WI38 (cell line): ENCODE measurements around the gene ANO7.

ENCODE experiments used
- H3K4me3 ChIP-seq: 2 replicates; pipeline ENCODE4 v1.5.1; 2011; ENCODE audit warnings: low read depth, mild to moderate bottlenecking, control low read depth, low read length
- TF ChIP-seq, protein P1 (sequence below): IDR thresholded peaks from 2 replicates; pipeline ENCODE4 v1.5.1; 2012; ENCODE audit warnings: low read depth, mild to moderate bottlenecking, control low read depth, low read length

Gene ANO7

GRCh38 chr2:241151934-241152660 is 36.4 kb upstream of the ANO7 start:
- TF ChIP-seq, protein P1, sequence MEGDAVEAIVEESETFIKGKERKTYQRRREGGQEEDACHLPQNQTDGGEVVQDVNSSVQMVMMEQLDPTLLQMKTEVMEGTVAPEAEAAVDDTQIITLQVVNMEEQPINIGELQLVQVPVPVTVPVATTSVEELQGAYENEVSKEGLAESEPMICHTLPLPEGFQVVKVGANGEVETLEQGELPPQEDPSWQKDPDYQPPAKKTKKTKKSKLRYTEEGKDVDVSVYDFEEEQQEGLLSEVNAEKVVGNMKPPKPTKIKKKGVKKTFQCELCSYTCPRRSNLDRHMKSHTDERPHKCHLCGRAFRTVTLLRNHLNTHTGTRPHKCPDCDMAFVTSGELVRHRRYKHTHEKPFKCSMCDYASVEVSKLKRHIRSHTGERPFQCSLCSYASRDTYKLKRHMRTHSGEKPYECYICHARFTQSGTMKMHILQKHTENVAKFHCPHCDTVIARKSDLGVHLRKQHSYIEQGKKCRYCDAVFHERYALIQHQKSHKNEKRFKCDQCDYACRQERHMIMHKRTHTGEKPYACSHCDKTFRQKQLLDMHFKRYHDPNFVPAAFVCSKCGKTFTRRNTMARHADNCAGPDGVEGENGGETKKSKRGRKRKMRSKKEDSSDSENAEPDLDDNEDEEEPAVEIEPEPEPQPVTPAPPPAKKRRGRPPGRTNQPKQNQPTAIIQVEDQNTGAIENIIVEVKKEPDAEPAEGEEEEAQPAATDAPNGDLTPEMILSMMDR = no peak
- H3K4me3 ChIP-seq = no peak overlapping the region

GRCh38 chr2:241153616-241154015 is 34.9 kb upstream of the ANO7 start:
- TF ChIP-seq, protein P1 = no peak

DNA sequence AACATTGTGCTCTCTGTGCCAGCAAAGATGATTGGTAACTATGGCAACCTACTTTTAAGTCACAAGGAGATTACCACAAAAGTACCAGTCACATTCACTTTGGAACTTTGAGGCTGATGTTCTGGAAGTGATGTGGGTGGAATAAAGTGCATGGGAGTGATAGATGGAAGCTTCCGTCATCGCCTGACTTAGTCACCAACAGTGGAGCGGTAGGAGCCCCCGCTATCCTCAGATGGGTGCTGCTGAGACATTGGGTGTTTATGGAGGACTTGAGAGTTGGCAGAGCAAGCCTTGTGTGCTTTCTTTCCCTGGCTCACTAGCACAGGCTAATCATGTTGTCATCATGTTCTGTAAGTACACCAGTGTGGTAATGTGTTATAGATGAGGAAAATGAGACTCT is 33.6 kb upstream of the ANO7 start:
- H3K4me3 ChIP-seq = no peak overlapping the region
- TF ChIP-seq, protein P1 = no peak

More at GRCh38 chr2:241153616-241154015, 34.9 kb upstream of the ANO7 start:
- no peak overlapping the region for H3K4me3 ChIP-seq

DNA sequence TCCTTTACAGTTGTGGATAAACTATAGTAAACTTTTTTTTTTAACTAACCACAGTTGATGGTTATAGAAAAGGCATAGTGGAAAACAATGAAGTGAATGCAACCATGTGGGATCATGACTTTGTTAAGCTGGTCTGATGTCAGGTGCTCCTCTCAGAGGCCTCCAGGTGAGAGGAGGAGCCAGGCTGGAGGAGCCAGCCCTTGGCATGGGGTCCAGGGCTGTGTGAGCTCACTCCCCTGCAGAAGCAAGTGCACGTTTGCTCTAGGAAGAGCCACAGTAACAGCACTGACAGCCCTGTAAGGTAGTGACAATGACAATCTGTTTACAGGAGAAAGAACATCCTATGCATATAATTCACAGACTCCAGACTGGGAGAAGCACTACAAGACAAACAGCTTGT is 32.5 kb upstream of the ANO7 start:
- H3K4me3 ChIP-seq = no peak overlapping the region
- TF ChIP-seq, protein P1 = no peak

- TF ChIP-seq, protein P1 = no peak
These were observed 31.5 kb upstream of the ANO7 start for GRCh38 chr2:241156971-241157441.

DNA sequence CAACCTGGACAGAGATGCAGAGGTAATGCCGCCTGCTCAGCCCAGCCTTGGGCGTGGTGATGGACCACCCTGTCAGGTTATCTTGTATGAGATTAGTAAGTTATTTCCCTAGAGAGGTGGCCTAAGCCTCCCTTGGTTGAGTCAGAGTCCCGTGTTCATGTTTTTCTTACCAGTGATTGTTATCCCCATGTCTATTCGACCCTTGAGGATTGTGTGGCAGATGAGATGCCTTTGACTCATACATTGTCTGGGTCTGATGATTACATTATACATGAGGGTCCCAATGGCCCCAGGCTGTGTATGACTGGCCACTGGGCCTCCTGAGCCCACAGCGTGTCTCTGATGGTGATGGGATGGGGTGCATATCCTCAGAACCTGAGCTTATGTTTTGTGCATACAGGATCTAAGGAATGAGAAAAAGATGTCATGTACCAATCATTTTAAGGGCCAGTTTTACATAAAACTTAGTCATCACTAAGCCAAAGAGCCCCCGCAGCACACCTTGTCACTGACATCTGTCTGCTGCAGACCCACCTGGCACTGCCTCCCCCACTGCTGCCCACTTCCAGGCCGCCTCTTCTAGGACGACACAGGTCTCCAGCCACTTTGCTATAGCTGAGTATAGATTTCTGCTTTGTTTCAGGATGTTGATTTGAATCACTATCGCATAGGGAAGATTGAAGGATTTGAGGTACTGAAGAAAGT is 30.5 kb upstream of the ANO7 start:
- H3K4me3 ChIP-seq = no peak overlapping the region
- TF ChIP-seq, protein P1 = no peak

More at GRCh38 chr2:241156971-241157441, 31.5 kb upstream of the ANO7 start:
- no peak overlapping the region for H3K4me3 ChIP-seq

DNA sequence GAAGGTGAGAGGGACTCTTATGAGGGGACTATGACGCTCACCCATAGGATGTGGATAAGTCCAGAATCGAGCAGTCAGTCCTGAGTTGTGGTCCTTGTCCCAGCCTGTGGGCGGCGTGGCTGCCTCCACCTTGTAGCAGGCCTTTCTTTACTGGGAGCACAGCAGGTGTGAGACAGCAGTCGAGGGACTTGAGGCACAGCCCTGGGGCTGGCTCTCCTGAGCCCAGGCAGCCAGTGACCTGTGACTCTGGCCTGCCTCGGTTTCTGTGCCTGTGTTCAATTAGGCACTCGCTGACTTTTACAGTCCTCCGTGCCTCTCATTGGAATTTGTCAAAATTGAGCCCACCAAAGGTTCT is 30.0 kb upstream of the ANO7 start:
- no peak overlapping the region for H3K4me3 ChIP-seq
- TF ChIP-seq, protein P1 = no peak
